HepG2 (cell line): Measurements from ENCODE around the gene PRR29. TPM values are rescaled to one million over a fixed set of nuclear protein-coding genes. Genes with fewer than 3 reads are reported as not detected.

Experiments used
- CEBPZ ChIP-seq: IDR thresholded peaks from 2 replicates; pipeline ENCODE4 v1.6.1; 2012; ENCODE audit warnings: low read length, improper control_type of control experiment
- ESRRA ChIP-seq: sonication (generic); formaldehyde crosslinking; IDR thresholded peaks from 2 replicates; pipeline ENCODE4 v1.5.1; 2020; ENCODE audit warnings: mild to moderate bottlenecking, low read depth, missing genetic modification reagents
- FOSL2 ChIP-seq: sonication (generic); formaldehyde crosslinking; IDR thresholded peaks from 2 replicates; pipeline ENCODE4 v1.4.0; 2020; ENCODE audit warnings: missing genetic modification reagents
- GATAD1 ChIP-seq: IDR thresholded peaks from 2 replicates; pipeline ENCODE4 v1.6.1; 2016; ENCODE audit warnings: missing genetic modification reagents, missing compliant biosample characterization
- KLF12 ChIP-seq: sonication (generic); formaldehyde crosslinking; IDR thresholded peaks from 2 replicates; pipeline ENCODE4 v1.4.0; 2020; ENCODE audit warnings: missing genetic modification reagents, borderline replicate concordance
- MBNL3 ChIP-seq: fragments of 250-450 bp; sonication (Bioruptor Pico); conservative IDR thresholded peaks from 2 replicates; pipeline ENCODE4 v1.8.0; 2022; ENCODE audit warnings: mild to moderate bottlenecking, inconsistent platforms
- MTA1 ChIP-seq: sonication (generic); formaldehyde crosslinking; IDR thresholded peaks from 2 replicates; pipeline ENCODE4 v1.4.0; 2020; ENCODE audit warnings: missing genetic modification reagents, mild to moderate bottlenecking, borderline replicate concordance
- MXD1 ChIP-seq: sonication (generic); formaldehyde crosslinking; IDR thresholded peaks from 2 replicates; pipeline ENCODE4 v1.4.0; 2020; ENCODE audit warnings: mild to moderate bottlenecking, missing genetic modification reagents
- RBAK ChIP-seq: sonication (generic); formaldehyde crosslinking; IDR thresholded peaks from 2 replicates; pipeline ENCODE4 v1.5.1; 2020; ENCODE audit warnings: mild to moderate bottlenecking, missing genetic modification reagents
- SAFB2 ChIP-seq: sonication (generic); formaldehyde crosslinking; IDR thresholded peaks from 2 replicates; pipeline ENCODE4 v1.5.1; 2020; ENCODE audit warnings: missing genetic modification reagents, low read depth, mild to moderate bottlenecking, borderline replicate concordance
- TBL1XR1 ChIP-seq: fragments of 150-350 bp; IDR thresholded peaks from 2 replicates; pipeline ENCODE4 v1.6.1; 2014; ENCODE audit warnings: borderline replicate concordance, low read length; ENCODE audit not compliant: partially characterized antibody
- ZBTB33 ChIP-seq: sonication (generic); formaldehyde crosslinking; IDR thresholded peaks from 2 replicates; pipeline ENCODE4 v1.4.0; 2020; ENCODE audit warnings: missing genetic modification reagents
- ZNF235 ChIP-seq: sonication (generic); formaldehyde crosslinking; IDR thresholded peaks from 2 replicates; pipeline ENCODE4 v1.8.1; 2023; ENCODE audit warnings: mild to moderate bottlenecking, missing genetic modification reagents, borderline replicate concordance
- ZNF253 ChIP-seq: sonication (generic); formaldehyde crosslinking; IDR thresholded peaks from 2 replicates; pipeline ENCODE4 v1.8.0; 2022; ENCODE audit warnings: mild to moderate bottlenecking, missing genetic modification reagents, borderline replicate concordance
- ZNF687 ChIP-seq: sonication (generic); formaldehyde crosslinking; IDR thresholded peaks from 2 replicates; pipeline ENCODE4 v1.5.1; 2020; ENCODE audit warnings: mild to moderate bottlenecking, missing genetic modification reagents, moderate library complexity
- ZNF776 ChIP-seq: sonication (generic); formaldehyde crosslinking; IDR thresholded peaks from 2 replicates; pipeline ENCODE4 v1.4.0; 2020; ENCODE audit warnings: mild to moderate bottlenecking, missing genetic modification reagents
- ZNF780A ChIP-seq: sonication (generic); formaldehyde crosslinking; IDR thresholded peaks from 2 replicates; pipeline ENCODE4 v1.8.0; 2022; ENCODE audit warnings: mild to moderate bottlenecking, missing genetic modification reagents, moderate library complexity
- polyA plus RNA-seq, 8 experiments: library from polyadenylated mRNA; depleted of rRNA in 3 of 8; stranded (reverse) in 7 of 8; unstranded in 1 of 8; fragments of >200 nt; fragmentation: Illumina TruSeq in 4 of 8; extraction: Trizol in 4 of 8; gene quantifications; 2 replicates each; pipeline versions ENCODE4 v1.2.1 to v1.2.3, GENCODE V29; 2011 to 2016; ENCODE audit warnings: low read depth in 4 of 8, missing spikeins in 1 of 8, mixed read lengths in 1 of 8; ENCODE audit not compliant: insufficient read depth in 1 of 8
- total RNA-seq, 5 experiments: library from RNA; depleted of rRNA; stranded (reverse); fragments of >200 nt; fragmentation: Illumina TruSeq; extraction: Trizol; gene quantifications; 2 replicates each; pipeline ENCODE4 v1.2.3, GENCODE V29; 2016; ENCODE audit warnings: low read depth in 1 of 5
- TF ChIP-seq, protein P1 (sequence below): sonication (generic); formaldehyde crosslinking; IDR thresholded peaks from 2 replicates; pipeline ENCODE4 v1.8.0; 2022; ENCODE audit warnings: missing genetic modification reagents, mild to moderate bottlenecking, borderline replicate concordance

Gene PRR29
- total and polyA plus RNA-seq, 2 of the 13 experiments (the other 11 are each of a cell fraction or from before 2014, with no cell fraction given) = 0.07 to 0.20 TPM

DNA sequence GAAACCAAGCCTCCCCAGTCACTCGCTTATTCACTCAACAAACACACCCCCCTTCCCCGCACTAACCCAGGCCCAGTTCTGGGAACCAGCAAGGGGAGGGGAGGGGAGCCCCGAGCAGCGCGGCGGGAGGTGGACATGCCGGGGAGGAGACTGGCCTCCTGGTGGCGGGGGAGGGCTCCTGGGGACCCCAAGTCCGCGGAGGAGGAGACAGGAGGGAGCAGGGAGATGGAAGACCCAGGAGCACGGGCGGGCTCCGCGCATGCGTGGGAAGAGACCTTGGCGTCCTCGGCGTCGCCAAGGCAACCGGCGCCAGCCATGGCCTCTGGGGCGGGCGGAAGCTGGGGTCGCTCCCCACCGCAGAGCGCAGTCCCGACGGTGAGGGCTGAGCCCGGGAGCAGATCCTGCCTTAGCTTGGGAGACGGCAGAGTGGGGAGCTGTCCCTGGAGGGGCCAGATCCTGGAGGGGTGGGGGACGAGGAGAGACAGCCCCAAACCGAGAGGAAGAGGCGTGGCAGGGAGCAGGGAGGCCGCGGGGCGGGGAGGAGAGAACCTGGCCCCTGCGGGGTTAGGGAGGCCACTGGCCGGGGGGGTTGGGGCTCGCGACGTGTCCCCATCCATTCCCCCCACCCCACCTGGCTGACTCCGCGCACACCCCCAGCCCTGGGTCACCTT lies at the start of gene PRR29 (continued):
- TF ChIP-seq MXD1 (CRISPR knock-in tag) (no peak), ZNF780A (CRISPR knock-in tag) (no peak), ESRRA (CRISPR knock-in tag) (no peak), GATAD1 (no peak), ZNF687 (CRISPR knock-in tag) (peak; percentile 63), KLF12 (no peak), ZNF776 (CRISPR knock-in tag) (peak; percentile 50; the same call in 1 of the 2 replicates), MBNL3 (CRISPR knock-in tag) (no peak), RBAK (no peak), ZNF235 (CRISPR knock-in tag) (no peak; the same call in 1 of the 2 replicates), TBL1XR1 (no peak), CEBPZ (no peak), ZNF253 (CRISPR knock-in tag) (no peak), SAFB2 (CRISPR knock-in tag) (no peak; the same call in 1 of the 2 replicates), FOSL2 (no peak), MTA1 (CRISPR knock-in tag) (no peak), ZBTB33 (CRISPR knock-in tag) (no peak)
- TF ChIP-seq, protein P1, sequence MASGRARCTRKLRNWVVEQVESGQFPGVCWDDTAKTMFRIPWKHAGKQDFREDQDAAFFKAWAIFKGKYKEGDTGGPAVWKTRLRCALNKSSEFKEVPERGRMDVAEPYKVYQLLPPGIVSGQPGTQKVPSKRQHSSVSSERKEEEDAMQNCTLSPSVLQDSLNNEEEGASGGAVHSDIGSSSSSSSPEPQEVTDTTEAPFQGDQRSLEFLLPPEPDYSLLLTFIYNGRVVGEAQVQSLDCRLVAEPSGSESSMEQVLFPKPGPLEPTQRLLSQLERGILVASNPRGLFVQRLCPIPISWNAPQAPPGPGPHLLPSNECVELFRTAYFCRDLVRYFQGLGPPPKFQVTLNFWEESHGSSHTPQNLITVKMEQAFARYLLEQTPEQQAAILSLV (CRISPR knock-in tag) = peak; percentile 59; the same call in 1 of the 2 replicates
